Measurements from ENCODE around the gene PCSK1. TPM values are rescaled to one million over a fixed set of nuclear protein-coding genes. Genes with fewer than 3 reads are reported as not detected.
A peak's percentile ranks its signal among the peaks of the same experiment; 100 is the strongest.
"Not testable (repeated sequence)": the region's sequence is repeated elsewhere in the genome, so short reads cannot be mapped to it uniquely, and the experiment has no call there.

Gene PCSK1
- polyA plus RNA-seq, 3 donors: 0.18 to 0.25 (median 0.23) TPM

DNA sequence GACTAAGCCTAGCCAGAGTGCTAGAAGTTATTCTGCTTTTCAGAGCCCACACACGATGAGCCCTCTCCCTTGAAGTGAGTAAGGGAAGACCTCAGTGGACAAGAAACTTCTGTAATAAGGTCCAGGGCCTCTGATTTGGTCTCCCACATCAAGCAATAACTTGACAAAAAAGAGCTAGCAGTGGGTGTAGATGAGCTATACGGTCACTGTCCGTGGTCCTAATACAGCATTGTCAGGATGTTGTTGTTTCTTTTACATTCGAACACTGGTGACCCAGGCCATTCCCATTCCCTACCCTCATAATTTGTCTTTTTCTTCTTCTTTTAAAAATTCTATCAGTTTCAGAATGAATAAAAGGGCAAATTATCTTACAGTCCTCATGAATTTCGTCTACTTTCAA, 5.2 kb downstream of the PCSK1 start:
- peak; percentile 17 for DNase-seq

GRCh38 chr5:96426831-96427230, 6.2 kb downstream of the PCSK1 start:
- DNase-seq: no peak

- no peak for DNase-seq
Measured at GRCh38 chr5:96425443-96425842, 7.6 kb downstream of the PCSK1 start.

DNA sequence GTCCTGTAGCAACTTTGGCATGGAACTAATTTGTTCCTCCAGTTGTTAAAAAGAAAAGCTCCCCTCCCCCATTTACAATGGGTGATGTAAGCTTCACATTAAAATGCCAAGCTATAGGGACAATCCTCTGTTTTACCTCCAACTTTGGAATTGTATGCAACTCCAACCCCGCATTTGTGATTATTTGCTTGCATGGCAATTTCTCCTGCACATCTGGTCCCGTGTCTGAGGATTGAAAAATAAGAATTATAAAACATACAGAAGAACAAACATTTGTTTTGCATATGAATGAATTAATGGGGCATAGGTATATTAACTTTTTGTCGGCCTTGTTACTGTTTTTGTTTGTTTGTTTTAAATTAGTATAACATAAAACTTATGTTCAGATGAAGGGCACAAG, 17.2 kb downstream of the PCSK1 start:
- no peak for DNase-seq

- DNase-seq: no peak
Measured at GRCh38 chr5:96412868-96413449, 20.1 kb downstream of the PCSK1 start.

GRCh38 chr5:96410013-96410412, 23.0 kb downstream of the PCSK1 start:
- no peak for DNase-seq

GRCh38 chr5:96408841-96409538, 24.1 kb downstream of the PCSK1 start:
- no peak for DNase-seq

GRCh38 chr5:96408210-96408777, 24.8 kb downstream of the PCSK1 start:
- no peak for DNase-seq

- no peak for DNase-seq
Measured at GRCh38 chr5:96407436-96407835, 25.6 kb downstream of the PCSK1 start.

DNA sequence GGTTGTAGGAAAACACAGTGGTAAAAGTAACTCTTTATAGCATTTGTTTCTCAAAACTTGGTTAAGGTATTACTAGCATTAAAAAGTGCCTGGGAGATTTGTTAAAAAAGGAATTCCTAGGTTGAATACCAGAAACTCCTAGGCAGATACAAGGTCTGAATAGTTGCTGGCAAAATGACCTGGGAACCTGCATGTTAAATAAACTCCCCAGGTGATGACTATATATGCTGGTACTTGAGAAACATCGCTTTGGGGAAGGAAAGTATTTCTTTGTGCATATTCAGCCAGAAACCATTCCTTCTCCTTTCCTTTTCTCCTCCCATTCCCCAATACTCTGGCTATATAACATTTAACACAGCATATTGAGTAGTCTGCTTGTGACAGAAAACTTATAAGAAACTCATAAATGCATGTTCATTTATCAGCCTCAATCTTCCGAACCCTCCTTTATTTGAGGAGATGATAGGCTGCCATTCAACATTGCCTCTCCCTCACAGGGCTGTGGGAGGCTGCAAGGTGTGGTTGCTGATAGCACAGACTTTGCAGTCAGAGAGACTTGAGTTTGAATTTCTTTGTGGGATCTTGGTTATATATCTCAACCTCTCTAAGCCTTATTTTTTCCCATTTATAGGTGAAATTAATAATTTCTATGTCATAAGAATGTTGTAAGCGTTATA, 28.7 kb downstream of the PCSK1 start:
- DNase-seq: no peak

DNA sequence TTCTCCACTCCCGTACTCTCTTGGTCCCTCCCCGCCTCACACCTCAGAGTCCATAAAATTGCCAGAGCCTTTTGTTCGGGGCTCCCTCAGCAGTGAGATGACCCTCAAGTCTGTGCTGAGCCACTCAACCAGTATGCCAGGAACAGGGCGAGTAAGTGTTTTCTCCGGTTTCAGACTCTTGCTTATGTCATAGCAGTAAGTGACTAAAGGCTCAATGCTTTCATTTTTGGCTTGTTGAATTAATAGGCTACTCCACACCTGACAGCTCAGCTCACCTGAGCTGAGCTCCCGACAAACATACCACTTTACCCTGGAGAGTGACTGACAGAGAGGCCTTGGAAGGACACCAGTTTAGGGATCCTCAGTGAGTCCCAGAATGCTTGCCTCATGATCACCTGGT, 30.5 kb downstream of the PCSK1 start:
- no peak for DNase-seq

- DNase-seq: no peak
Measured at GRCh38 chr5:96396878-96397277, 36.2 kb downstream of the PCSK1 start.

GRCh38 chr5:96395295-96395694, 37.8 kb downstream of the PCSK1 start:
- not testable (repeated sequence) for DNase-seq

GRCh38 chr5:96391921-96392320, 41.1 kb downstream of the PCSK1 start:
- no peak for DNase-seq

- DNase-seq: no peak
Measured at GRCh38 chr5:96388176-96388575, 44.9 kb downstream of the PCSK1 start.

- DNase-seq: no peak
Measured at GRCh38 chr5:96387616-96388015, 45.4 kb downstream of the PCSK1 start.

- no peak for DNase-seq
Measured at GRCh38 chr5:96385538-96385937, 47.5 kb downstream of the PCSK1 start.

DNA sequence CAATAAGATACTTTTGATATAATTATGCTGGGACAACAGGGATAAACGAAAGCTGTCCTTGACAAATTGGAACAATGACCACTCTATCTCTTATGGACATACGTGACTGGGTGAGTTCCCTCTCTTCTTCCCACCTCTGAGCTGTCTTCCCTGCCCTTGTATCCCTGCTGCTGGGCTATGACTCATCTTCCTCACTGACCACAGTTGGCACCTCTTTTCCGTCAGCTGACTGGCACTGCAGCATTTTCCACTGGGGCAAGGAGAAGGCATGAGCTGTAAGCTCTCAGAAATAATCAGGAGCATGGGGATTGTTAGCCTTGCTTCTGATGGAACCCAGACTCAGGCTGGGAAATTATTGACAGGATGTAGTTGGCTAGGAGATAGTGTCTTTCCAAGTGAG, 48.7 kb downstream of the PCSK1 start:
- no peak for DNase-seq

GRCh38 chr5:96381526-96381925, 51.5 kb downstream of the PCSK1 start:
- DNase-seq: no peak

DNA sequence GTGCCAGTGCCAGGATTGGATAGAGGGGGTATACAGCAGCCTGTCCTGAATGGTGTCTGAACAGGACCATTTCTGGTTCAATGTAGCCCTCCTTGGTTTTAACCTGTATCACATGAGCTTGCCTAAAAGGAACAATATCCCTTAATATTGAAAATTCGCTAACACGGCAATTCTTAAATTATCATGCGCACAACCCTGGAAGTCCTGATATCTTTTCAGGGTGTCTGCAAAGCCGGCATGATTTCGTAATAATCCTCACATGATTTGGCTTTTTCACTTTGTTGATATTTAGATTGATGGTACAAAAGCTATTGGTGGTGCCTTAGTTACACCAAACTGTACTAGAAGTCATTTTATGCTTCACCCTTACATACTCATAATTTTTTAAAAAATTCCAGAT, 53.2 kb downstream of the PCSK1 start:
- no peak for DNase-seq

DNA sequence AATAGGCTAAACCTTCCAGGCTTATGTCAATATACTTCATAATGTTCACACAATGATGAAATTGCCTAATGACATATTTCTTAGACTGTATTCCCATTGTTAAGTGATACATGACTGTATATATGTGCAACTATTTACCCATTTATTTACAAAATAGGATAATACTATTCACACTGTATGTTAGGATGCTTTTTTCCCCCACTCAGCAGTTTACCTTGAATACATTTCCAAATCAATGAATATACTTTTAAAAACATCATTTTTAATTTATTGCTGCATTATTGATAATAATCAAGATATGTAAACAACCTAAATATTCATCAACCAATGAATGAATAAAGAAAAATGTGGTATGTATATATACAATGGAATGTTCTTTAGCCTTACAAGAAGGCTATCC, 55.5 kb downstream of the PCSK1 start:
- DNase-seq: no peak

GRCh38 chr5:96377167-96377566, 55.9 kb downstream of the PCSK1 start:
- DNase-seq: no peak

- no peak for DNase-seq
Measured at GRCh38 chr5:96374653-96375052, 58.4 kb downstream of the PCSK1 start.
